NCI-H526 (cell line): ENCODE results near the gene NSMF.
"Not testable (repeated sequence)": the region's sequence is repeated elsewhere in the genome, so short reads cannot be mapped to it uniquely, and the experiment has no call there.

Experiments used
- DNase-seq, 2 experiments: peaks; one replicate each; lab custom pipeline; 2025; lab: John Stamatoyannopoulos, UW

The NSMF gene

DNA sequence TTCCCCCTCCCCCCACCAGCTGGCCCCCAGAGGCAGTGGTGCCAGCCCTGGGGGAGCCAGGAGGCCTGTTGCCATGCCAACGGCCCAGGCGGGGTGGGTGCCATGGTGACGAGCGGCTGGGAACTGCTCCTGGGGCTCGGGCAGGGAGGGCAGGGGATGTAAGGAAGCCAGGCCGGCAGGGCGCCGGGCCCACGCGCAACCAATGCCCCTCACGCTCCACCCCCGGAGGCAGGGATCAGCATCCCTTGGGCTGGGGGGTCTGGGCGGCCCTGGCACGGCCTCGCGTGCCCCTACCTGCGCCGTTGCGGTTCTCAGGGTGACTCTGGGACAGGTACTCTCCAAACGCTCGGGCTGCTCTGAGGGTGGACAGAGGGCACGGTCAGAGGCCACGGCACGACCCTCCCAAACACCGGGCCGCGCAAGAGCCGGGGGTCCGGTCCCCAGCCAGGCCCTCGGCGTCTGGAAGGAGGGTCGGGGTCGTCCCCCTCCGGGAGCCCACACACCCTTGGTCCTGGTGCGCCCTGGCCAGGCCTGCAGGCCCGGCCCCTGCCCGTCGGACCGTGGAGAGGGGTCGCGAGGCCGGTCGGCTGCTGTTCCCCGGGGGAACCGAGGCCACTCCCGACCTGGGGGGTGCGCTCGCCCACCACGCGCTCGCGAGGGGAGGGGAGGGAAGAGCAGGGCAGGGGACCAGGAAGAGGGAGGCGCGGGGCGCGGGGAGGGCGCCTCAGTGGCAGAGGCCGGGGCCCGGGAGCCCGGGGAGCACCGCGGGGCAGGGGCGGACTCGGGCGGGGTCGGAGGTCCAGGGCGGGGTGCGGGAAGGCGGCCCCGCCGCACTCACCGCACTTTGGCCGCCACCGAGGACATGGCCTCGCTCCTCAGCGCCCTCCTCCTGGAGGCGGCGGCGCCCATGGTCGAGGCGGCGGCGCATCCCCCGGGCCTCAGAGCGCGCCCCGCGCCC, 661 bp downstream of the NSMF start:
- DNase-seq: peak in 1 of 2 experiments; percentile 44

- no peak for DNase-seq
These were observed 1.5 kb downstream of the NSMF start for GRCh38 chr9:137457406-137458193.

DNA sequence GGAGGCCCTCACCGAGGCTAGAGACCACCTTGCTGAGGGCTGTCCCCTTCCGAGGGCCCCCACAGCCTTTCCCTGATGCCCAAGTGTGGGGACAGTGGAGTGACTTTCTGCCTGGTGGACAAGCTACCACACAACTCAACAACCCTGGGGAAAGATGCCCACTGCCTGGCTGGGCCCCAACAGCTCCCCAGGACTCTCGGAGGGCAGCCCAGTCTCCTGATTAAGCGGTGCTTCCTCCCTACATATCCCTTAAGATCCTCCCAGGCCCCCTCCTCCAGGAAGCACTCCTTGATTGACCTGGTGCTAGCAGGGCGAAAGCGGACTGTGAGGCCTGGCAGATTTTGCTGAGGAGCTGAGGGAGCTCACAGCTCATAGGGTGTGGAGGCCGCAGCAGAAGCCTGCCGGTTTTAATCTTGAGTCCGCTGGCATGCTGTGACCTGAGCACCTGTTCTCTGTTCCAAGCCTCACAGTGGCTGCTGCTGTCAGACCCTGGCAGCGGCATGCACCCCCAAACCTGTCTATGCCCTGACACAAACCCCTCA, 2.2 kb downstream of the NSMF start:
- DNase-seq: no peak

DNA sequence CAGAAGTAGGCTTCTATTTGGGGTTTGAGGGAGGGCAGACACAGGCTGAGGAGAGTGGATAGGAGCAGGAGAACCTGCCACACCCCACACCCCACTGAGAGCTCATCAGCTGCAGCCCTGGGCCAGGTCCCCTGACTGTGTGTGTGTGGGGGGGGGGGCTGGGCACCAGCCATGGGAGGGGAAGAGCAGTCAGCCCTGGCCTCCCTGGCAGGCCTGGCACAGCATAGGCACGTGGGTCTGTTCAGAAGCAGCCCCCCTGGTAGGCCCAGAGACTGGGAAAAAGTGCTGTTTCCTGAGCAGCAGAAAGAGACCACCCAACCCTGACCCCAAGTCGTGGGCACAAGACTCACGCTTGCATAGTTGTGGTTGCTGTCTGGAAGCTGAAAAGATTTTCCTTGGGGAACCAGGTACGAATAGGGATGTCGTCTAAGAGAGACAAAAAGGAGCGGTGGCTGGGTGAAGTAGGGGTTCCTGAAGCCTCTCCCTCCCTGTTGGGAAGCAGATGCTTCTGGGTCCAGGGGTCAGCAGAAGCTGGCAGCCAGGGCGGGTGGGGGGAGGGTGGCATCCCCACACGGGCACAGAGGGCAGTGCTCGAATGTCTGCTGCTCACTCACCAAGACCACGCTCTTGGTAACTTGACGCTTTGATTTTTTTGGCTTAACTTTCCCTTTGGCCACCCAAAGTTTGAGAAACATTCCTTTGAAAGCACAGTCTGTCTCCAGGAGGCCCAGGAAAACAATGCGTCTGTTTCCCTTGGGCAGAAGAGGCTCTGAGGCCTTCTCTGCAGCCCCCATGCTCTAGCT, 2.9 kb downstream of the NSMF start:
- no peak for DNase-seq

- DNase-seq: no peak
These were observed 3.7 kb downstream of the NSMF start for GRCh38 chr9:137455359-137455991.

GRCh38 chr9:137454597-137455358, 4.4 kb downstream of the NSMF start:
- DNase-seq: no peak

DNA sequence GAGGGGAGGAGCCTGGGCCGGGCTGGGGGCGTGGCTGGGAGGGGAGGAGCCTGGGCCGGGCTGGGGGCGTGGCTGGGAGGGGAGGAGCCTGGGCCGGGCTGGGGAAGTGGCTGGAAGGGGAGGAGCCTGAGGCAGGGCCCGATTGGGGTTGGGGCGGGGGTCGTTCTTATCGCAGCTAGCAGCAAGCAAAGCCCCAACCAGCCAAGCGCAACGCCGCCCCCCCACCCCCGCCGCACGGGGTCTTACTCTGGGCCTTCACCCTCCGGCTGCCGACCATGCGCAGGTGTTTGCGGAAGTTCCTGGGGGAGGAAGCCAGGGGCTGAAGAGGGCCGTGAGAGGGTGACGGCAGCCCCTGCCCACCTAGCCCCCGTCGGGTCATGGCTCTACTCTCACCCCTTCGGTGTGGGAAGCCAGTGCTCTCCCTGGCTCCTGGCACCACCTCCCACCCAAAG, 5.0 kb downstream of the NSMF start:
- no peak for DNase-seq

- DNase-seq: peak in 1 of 2 experiments; percentile 44
These were observed 5.5 kb downstream of the NSMF start for GRCh38 chr9:137453643-137454081.

DNA sequence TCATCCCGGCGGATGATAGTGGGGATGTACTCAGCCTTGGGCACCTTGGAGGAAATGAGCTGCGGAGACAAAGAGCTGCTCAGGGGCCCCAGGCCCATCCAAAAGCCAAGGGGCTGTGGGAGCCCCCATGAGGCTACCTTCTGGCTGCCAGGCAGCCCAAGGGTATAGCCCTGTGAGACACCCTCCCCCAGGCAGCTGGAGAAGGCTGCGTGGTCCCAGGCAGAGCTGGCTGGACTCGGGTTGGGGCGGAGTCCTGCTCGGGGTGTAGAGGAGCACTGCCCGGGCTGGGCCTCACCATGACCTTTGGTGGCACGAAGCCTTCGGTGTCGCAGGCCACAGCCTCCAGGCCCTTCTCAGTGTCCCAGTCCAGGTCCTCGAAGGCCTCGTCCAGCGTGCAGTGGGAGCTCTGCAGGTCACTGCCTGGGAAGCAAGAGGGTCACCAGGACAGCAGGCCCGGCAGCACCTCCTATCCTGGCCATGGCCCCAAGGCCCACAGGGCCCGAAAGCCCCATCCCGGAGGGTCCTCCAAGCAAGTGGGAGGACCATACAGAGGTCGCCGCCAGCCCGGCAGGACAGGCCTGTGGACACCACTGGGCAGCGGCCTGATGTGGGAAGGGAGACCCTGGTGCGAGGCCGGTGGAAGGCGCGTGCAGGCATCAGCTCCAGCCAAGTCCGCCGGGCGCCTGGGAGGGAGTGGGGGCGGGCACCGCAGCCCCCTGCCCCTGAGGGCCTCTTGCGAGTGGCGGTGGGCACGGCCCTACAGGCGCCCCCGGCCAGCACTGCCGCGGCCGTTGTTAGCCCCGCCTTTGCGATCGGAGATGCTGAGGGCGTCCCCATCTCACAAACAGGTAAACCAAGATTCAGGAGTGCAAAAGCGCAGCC, 6.1 kb downstream of the NSMF start:
- DNase-seq: no peak

DNA sequence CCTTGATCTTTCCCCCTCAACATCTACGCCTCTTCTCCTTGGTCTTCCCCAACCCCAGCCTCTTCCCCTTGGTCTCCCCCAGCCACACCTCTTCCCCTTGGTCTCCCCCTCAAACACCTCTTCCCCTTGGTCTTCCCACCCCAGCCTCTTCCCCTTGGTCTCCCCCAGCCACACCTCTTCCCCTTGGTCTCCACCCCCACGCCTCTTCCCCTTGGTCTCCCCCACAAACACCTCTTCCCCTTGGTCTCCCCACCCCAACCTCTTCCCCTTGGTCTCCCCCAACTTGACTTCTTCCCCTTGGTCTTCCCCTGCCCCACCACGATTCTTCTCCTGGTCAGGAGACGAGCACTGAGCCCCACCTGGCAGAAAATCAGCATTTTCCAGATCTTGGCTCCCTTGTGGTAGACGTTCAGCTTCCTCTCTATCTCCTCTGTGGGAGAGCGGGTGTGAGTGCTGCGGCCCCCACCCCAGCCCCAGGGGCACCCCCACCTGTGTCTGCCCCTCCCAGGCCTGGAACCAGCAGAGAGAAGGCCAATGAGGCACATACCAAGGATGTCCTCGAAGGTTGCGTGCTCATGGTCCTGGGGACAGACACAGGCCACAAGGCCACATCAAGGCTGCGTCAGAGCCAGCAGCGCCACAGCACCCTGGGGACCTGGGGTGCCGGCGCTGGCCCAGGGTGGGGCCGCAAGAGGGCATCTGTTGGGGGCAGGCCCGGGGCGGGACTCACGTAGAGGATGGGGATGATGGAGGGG, 7.0 kb downstream of the NSMF start:
- DNase-seq: no peak

DNA sequence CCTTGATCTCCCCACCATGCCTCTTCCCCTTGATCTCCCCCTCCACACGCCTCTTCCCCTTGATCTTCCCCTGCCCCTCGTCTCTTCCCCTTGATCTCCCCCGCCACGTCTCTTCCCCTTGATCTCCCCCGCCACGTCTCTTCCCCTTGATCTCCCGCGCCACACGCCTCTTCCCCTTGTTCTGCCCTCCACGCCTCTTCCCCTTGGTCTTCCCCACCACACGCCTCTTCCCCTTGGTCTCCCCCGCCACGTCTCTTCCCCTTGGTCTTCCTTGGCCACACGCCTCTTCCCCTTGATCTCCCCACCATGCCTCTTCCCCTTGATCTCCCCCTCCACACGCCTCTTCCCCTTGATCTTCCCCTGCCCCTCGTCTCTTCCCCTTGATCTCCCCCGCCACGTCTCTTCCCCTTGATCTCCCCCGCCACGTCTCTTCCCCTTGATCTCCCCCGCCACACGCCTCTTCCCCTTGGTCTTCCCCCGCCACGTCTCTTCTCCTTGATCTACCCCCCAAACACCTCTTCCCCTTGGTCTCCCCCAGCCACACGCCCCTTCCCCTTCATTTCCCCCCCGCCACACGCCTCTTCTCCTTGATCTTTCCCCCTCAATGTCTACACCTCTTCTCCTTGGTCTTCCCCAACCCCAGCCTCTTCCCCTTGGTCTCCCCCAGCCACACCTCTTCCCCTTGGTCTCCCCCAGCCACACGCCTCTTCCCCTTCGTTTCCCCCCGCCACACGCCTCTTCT, 7.7 kb downstream of the NSMF start:
- not testable (repeated sequence) for DNase-seq

DNA sequence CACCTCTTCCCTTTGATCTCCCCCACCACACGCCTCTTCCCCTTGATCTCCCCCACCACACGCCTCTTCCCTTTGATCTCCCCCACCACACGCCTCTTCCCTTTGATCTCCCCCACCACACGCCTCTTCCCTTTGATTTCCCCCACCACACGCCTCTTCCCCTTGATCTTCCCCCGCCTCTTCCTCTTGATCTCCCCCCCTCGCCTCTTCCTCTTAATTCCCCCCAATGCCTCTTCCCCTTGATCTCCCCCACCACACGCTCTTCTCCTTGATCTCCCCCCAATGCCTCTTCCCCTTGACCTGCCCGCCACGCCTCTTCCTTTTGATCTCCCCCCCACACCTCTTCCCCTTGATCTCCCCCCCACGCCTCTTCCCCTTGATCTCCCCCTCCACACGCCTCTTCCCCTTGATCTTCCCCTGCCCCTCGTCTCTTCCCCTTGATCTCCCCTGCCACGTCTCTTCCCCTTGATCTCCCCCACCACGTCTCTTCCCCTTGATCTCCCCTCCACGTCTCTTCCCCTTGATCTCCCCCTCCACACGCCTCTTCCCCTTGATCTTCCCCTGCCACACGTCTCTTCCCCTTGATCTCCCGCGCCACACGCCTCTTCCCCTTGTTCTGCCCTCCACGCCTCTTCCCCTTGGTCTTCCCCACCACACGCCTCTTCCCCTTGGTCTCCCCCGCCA, 8.5 kb downstream of the NSMF start:
- not testable (repeated sequence) for DNase-seq

DNA sequence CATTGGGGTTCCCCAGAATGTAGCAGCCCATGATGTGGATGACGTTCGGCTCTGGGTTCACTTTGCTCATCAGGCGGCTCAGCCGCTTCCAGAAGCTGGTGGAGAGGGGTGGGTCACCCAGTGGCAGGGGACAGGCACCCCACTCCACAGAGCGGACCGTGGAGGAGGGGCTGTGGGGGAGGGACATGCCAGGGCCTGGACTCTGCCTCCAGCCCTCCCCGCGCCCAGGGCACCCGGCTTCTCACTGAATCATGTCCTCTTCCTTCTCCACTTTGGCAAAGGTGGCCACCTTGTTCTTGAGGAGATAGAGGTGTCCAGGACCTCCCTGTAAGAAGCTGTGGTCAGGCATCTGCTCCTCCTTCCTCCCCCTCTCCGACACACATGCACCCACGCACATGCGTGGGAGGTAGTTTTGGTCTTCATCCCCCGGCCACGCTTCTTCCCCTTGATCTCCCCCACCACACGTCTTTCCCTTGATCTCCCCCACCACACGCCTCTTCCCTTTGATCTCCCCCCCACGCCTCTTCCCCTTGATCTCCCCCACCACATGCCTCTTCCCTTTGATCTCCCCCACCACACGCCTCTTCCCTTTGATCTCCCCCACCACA, 9.1 kb downstream of the NSMF start:
- no peak for DNase-seq

DNA sequence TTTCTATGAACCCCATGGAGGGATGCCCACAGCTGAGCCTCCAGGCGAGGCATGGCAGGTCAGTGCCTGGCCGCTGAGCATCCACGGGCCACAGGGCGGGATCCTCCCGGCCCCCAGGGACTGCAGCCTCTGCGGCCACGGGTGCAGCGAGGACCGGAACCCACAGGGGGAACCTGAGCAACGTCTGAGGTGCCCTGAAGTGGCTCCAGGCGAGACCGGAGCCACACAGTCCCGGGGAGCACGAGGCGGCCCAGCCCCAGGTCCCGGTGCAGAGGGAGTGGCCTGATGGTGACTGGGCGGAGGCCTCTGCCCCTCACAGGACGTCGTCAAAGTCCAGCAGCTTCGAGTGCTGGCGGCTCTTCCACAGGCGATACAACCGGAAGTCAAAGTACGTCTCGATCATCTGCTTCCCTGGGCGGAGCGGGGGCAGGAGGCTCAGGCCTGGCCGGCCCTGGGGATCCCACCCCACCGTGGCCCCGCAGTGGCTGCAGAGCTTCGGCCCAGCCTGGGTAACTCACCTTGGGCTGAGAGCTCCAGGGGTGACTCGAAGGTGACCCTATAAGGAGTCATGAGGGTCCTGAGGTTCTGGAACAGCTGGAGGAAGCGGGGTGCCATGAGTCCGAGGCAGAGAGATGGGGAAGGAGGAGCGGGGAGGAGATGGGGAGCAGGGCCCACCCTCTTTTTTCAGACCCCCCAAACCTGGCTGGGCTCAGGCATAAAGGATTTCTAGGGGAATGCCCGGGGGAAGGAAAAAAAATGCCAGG, 9.9 kb downstream of the NSMF start:
- no peak for DNase-seq

- no peak for DNase-seq
These were observed 10.6 kb downstream of the NSMF start for GRCh38 chr9:137448602-137448962.
